GM18517 (cell line): ENCODE results near the gene MINAR1.

Source experiments
- ATAC-seq: cut with Tn5 transposase; IDR thresholded peaks from one replicate; pipeline ENCODE4 v1.9.1; 2021; ENCODE audit warnings: mild to moderate bottlenecking, moderate library complexity; ENCODE audit not compliant: unreplicated experiment

Gene MINAR1

DNA sequence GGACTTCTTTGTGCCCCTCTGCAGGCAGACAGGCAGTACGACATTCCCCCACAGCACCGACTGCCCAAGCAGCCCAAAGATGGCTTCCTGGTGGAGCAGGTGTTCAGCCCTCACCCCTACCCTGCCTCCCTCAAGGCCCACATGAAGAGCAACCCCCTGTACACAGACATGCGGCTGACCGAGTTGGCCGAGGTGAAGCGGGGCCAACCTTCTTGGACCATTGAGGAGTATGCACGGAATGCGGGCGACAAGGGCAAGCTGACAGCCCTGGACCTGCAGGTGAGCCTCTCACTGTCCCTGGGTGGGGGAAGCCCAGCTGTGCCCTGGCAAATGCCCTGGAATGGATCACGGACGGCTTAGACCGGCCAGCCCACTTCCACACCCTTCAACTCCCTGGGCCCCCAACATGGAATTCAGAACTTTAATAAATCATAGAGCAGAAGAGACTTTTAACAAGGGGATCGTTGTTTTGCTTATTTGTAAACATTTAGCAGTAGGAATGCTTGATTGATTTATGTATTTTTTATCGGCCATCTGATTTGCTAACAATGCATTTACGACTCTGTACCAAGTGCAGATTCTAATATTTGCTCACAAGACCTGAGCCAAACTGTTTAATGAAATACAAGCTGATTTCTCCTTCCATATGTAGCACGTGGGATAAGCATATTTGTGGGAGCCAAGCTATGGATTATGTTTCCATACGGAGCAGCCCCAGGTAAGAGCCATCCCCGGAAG, 31.1 kb downstream of the MINAR1 start:
- ATAC-seq = no peak

DNA sequence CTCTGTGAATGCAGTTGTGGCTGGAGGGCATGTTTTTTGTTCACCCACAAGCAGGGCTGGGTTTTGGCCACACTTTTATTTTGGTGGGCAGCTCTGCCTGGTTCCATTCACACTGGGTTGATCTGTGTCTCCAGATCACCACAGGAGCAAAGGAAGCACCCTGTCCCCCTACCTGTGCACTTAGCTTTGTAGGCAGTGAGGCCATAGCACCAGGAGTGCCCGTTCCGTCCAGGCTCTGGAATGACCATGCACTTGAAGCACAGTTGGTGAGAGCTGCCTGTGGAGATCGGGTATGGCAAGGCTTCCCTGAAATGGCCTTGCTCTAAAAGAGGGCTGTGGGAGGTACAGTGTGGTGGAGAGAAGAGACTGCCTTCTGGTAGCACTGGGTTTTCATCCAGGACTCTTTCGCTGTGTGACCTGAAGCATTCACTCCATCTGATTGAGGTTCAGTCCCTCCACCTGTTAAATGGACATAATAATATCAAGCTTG, 31.7 kb downstream of the MINAR1 start:
- ATAC-seq = no peak

DNA sequence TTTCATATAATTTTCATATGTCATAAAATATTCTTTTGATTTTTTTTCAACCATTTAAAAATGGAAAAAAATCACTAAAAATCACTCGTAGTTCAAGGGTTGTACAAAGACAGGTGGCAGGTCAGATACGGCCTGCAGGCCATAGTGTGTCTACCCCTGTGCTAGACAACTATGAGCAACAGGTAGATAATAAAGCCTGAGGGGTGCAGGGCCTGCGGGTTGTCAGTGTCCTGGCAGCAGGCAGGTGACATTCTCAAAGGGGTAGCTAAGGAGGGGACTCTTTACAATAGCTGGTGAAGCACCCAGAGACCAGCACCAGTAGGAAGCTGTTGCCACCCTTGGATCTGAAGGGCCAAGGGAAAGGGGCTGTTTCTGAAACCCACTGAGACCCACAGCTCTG, 34.4 kb downstream of the MINAR1 start:
- ATAC-seq = no peak

DNA sequence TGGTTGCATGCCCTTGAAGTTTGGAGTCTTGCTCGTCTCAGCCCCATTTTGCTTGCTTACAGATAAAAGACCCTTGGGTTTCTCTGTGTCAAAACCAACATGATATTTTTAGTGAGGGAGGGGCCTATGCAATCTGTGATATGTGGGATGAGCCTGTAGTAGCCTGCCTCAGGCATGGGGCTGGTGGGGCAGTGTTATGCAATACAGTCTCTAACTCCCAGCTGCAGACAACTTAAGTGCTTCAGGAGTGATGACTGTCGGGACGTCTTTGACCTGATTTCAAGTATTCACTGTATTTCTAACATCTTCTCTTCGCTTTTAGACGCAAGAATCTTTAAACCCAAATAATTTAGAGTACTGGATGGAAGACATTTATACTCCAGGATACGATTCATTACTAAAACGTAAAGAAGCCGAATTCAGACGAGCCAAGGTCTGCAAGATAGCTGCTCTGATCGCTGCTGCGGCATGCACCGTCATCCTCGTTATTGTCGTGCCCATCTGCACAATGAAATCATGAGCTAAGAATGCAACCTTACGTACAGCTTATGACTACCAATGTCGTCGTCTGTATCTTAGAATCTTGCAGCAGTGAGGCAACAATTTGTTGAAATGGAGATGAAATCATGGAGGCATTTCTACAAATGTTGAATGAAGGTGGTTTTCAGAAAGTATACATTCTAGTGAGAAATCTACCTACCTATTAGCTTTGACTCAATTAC, 35.9 kb downstream of the MINAR1 start:
- no peak for ATAC-seq

DNA sequence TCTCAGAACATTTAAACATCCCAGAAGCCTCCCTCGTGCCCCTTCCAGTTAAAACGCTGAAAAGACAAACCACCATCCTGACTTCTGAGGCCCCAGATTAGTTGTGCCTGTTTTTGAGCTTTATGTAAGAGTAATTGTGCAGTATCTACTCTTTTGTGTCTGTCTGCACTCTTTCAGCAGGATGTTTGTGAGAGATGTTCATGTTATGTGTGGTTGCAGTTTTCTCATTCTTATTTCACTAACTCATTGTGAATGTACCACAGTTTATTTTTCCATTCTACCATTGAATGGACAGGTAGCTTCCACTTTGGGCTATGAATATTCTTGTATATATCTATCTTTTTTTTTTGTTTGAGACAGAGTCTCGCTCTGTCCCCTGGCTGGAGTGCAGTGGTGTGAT, 40.3 kb downstream of the MINAR1 start:
- ATAC-seq = no peak

DNA sequence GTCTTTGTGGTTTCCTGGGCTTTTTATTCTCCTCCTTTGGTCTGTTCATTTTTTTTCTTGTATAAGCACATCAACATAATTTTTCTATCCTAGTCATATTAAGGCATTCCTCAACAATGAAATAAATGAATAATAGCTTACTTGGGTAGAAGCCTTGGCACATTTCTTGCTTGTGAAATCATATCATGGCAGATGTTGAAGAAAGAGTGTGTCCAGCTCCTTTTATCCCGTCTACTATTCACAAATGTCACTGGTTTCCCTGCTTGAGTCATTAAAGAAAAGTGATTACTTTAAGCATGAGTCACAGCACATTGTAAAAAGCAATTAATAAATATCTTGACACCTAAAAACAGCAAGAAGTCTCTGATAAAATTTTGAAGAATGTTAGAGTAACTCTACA, 42.1 kb downstream of the MINAR1 start:
- no peak for ATAC-seq

DNA sequence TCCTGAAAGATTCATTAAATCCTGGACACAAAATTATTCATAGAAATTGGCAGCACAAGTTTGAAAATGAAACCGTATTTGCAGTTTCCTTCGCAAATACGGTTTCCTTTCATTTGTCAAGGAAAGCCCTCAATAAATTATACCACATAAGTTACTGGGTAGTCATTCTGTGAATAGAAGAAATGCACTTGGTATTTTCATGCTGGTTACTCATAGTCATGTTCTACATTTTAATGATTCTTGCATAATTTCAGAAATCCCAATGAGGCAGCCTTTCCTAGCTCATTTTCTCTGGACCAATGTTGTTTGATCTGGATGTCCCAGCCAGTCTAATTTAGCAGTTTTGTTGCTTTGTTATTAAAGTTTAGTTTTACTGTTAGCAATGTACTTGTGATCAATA, 43.2 kb downstream of the MINAR1 start:
- no peak for ATAC-seq

DNA sequence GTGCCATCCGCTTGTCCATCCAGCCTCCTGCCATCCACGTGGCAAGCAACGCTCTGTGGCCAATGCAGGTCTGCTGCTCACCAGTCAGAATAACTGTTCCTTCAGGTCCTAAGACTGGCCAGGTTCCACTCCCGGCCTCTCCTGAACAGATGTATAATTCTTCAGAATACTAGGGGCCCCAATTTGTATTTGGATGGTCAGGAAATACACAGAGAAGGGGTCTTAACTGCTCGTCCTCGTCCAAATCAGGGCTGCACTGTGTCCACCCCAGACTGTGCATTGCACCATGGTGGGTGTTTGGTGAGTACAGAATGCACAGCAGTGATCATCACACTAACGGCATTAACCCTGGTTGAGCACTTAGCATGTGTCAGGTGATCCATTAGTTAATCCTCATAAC, 46.0 kb downstream of the MINAR1 start:
- no peak for ATAC-seq

DNA sequence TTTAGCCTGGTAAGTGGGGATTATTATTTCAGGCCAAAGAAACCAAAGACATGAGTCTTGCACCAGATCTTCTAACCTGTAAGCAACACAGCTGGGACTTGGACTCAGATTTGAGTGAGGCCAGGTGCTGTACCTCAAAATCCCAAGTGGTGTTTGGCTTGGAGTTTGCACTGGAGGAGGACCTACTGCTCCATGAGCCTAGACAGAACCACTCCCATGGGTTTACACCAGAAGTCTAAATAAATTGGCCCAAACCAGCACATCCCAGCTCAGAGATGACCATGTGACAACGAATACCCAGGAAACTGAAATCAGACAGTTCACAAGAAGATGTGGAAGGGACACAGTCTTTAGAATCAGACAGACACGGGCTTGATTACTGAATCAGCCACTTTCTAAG, 47.5 kb downstream of the MINAR1 start:
- ATAC-seq = no peak

DNA sequence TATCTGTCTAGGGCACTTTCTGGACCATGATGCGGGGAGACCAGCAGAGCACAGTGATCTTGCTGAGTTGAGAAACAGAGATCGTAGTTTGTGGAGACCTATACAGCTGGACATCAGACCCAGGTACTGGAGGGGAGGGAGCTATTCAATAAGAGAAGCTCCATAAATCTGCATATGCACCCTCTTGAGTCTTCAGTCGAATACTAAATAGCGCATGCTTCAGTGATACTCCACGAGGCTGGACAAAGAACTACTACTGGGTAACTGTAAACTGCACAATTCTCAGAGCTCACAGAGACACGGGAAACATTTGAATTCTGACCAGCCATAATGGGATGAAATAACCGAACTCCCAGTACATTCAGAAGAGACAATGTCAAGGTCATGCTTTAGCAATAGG, 49.7 kb downstream of the MINAR1 start:
- ATAC-seq = no peak
